ENCODE measurements around the gene SNCB.
"Not testable (repeated sequence)": the region's sequence is repeated elsewhere in the genome, so short reads cannot be mapped to it uniquely, and the experiment has no call there.

SNCB gene

GRCh38 chr5:176621661-176622079 lies 8.7 kb downstream of the SNCB start:
- no peak for DNase-seq

GRCh38 chr5:176620333-176620981 lies 9.9 kb downstream of the SNCB start:
- DNase-seq: no peak

- no peak for DNase-seq
Observed at GRCh38 chr5:176619569-176620332, 10.6 kb downstream of the SNCB start.

- peak; percentile 4 for DNase-seq
Observed at GRCh38 chr5:176619203-176619568, 11.1 kb downstream of the SNCB start.

- DNase-seq: no peak
Observed at GRCh38 chr5:176618783-176619182, 11.6 kb downstream of the SNCB start.

GRCh38 chr5:176616511-176616910 lies 13.8 kb downstream of the SNCB start:
- no peak for DNase-seq

- DNase-seq: no peak
Observed at GRCh38 chr5:176614805-176615478, 15.4 kb downstream of the SNCB start.

- no peak for DNase-seq
Observed at GRCh38 chr5:176612855-176613254, 17.5 kb downstream of the SNCB start.

DNA sequence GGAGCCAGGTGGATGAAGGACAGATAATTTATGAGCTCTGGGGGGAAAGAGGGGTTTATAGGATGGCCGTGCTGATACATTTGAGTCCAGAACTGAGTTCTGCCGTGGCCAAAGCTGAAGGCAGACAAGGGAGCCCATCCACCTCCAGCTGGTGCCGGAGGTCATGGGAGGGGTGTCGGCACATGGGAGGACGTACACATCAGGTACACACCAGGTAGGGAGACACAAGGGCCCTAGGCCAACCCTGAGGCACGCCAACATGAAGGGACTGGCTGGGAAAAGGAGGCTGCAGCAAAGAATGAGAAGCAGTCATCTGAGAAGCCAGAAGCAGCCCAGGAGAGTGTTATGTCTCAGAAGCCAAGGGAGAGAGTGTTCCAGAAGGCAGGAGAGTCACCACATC lies 18.3 kb downstream of the SNCB start:
- DNase-seq: no peak

GRCh38 chr5:176611435-176611834 lies 18.9 kb downstream of the SNCB start:
- DNase-seq: no peak

DNA sequence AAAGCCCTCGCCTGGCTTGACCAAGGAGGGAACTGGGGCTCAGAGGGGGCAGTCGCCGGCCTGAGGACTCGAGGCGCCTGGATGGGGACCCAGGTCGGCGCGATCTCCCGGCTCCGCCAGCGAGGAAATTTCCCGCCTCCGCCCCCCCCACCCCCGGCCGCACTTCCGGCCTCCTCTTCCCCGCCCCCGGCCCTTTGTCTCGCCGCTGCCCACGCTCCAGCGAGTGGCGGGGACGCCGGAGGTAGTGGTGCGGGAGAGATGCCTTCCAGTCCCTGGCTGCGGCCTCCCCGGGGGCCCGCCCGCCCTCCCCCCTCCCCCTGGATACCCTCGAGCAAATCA lies 19.9 kb downstream of the SNCB start:
- DNase-seq: no peak

GRCh38 chr5:176609724-176610434 lies 20.5 kb downstream of the SNCB start, which contains the start of gene GPRIN1:
TSS of gene GPRIN1 (minus strand) at chr5:176610156. CDS start at chr5:176599834, 10,322 bp downstream.
- DNase-seq: peak; percentile 14

- no peak for DNase-seq
Observed at GRCh38 chr5:176608937-176609723, 21.2 kb downstream of the SNCB start.

GRCh38 chr5:176608142-176608705 lies 22.1 kb downstream of the SNCB start:
- DNase-seq: no peak

- DNase-seq: no peak
Observed at GRCh38 chr5:176606875-176607274, 23.5 kb downstream of the SNCB start.

GRCh38 chr5:176606032-176606431 lies 24.3 kb downstream of the SNCB start:
- no peak for DNase-seq

DNA sequence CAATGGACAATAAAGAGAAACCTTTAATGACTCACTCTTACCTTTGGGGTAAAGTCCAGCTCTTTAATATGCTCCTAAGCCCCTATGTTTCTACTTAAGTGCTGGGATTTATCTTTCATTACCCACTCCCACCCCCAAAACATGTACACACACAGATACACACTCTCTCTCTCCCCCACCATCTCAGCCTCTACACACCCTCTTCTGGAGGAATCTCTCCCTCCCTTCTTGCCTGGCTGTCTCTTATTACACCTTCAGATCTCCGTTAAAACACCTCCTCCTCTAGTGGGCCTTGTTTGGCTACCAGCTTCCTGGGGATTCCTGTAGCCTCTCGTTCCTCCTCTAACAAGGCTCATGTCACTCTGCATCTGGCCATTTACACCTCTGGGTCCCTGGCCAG lies 27.2 kb downstream of the SNCB start:
- DNase-seq: no peak

DNA sequence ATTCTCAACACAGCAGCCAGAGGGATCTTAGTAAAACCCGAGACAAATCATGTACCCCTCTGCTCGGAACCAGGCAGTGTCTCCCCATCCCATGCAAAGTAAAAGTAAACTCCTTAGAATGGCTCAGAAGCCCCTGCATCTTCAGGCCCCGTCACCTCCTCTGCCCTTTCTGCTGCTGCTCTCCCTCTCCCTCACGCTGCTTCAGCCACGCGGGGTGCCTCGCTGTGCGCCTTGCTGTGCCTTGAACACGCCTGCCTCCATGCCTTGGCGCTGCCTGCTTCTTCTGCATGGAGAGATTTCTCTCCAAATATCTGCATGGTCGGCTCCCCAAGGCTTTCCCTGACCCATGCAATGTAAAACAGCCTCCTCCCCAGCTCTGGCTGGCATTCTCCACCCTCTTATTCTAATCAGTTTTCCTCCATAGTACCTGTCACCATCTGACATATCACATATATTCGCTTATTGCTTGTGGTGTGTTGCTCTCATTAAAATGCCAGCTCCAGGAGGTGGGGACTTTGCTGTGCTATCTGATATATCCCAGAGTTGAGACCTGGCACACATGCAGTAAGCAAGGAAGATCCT lies 28.3 kb downstream of the SNCB start:
- no peak for DNase-seq

DNA sequence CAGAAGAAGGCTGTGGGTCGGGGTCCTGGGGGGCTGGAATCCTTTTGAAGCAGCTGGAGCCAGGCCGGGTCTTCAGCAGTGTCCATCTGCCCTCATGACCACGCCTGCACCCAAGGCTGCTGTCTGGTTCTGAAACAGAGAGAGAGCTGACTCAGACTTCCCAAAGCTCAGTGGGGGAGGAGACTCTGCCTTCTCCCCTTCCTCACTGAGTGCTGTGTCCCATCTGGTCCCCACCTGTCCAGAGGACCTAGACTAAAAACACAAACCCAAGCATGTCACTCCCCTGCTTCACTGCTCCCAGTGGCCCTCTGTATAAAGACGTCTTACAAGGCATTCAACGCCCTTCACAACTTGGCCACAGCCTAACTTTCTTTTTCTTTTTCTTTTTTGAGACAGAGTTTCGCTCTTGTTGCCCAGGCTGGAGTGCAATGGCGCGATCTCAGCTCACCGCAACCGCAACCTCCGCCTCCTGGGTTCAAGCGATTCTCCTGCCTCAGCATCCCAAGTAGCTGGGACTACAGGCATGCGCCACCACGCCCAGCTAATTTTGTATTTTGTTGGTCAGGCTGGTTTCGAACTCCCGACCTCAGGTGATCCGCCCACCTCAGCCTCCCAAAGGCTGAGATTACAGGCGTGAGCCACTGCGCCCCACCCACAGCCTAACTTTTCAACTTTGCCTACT lies 30.4 kb downstream of the SNCB start:
- DNase-seq: not testable (repeated sequence)

DNA sequence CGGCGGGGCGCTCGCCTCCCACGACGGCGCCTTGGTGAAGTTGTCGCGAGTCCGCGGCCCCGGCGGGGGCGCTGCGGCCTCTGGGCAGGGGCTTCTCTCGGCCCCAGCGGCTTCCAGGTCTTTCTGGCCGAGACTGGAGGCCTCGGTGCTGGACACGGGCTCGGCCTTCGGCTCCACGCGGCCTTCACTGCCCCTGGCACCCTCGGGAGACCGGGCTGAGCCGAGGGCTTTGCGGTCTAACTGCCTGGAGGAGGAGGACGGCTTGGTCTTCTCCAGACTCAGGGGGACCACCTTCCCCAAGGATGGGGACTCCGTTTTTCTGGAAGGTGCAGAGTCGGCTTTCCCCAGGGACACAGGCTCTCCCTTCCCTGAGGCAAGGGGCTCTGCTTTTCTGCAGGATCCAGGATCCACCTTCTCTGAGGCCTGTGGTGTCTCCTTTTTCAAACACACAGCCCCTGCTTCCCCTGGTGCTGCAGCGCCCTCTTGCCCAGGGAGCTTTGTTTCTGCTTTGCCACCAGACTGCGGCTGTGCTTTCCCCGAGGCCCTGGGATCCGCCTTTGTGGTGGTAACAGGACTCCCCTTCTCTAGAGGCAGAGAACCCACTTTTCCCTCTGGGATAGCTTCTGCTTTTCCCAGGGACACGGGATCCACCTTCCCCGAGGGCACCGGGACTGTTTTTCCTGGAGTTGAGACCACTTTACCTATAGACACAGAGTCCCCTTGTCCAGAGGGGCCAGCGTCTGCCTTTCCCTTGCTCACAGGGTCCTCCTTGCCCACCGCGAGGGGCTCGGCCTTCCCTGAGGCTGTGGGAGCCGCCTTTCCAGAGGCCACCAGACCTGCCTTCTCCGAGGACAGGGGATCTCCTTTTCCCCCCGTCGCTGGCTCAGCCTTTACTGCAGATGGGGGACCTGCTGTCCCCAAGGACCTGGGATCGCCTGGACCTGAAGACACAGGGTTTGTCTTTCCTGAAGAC lies 32.6 kb downstream of the SNCB start:
- no peak for DNase-seq
